LoVo (cell line): ENCODE data around the gene TMA7B.
"Not testable (repeated sequence)": the region's sequence is repeated elsewhere in the genome, so short reads cannot be mapped to it uniquely, and the experiment has no call there.

Experiments used
- DNase-seq: peaks from one replicate; pipeline ENCODE4 v3.0.0-alpha.2; 2016; ENCODE audit warnings: low spot score

TMA7B gene

GRCh38 chr22:39984746-39985145, 24.5 kb downstream of the TMA7B start:
- DNase-seq: no peak

GRCh38 chr22:39985383-39986035, 25.3 kb downstream of the TMA7B start:
- no peak for DNase-seq

DNA sequence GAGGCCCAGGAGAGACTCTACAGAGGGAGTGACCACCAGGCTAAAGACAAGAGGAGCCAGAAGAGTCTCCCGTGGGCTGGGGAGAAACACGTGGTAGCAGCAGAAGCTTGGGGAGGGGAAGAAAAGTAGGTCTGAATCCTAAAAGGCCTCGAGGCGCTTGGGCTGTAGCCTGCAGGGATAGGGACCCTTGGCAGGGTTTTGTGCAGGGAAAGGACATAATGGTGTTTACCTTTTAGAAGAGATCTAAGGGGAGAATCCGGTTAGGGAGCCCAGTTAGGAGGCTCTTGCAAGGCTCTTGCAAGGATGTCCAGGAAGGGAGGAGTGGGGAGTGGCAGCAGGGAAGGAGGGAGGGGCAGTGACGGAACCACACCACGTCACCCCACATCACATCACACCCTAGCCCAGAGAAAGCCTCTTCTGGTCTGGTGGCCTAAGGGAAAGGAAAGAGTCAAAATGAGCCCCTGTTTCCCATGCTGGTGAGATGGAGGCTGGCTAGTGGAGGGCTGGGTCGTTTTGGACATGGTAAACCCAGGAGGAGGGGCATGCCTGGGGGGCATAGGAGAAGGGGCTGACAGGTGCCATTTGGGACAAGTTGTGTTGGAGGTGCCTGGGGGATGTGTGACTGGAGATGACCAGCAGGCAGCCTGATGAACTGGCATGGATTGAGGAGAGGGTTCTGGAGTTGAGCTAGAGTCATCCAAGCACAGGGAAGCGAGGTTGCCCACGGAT, 28.4 kb downstream of the TMA7B start:
- no peak for DNase-seq

DNA sequence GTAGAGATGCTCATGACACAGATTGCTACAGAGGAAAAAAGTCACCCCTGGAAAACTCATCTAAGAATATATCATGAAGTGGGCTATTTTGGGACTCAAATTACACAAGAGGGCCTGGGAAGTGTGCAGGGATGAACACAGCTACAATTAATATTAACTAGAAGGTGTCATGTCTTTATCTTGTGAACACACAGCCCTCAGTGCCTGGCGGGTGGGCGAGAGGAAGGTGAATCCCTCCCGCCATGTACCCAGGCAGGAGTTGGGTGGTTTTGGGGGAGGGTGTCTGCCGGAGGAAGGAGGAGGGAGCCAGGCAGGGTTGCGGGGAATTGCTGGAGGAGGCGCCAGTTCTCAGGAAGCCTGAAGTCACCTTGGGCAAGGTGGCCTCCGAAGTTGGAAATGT, 29.4 kb downstream of the TMA7B start:
- DNase-seq: no peak

GRCh38 chr22:39990686-39991085, 30.5 kb downstream of the TMA7B start:
- no peak for DNase-seq

DNA sequence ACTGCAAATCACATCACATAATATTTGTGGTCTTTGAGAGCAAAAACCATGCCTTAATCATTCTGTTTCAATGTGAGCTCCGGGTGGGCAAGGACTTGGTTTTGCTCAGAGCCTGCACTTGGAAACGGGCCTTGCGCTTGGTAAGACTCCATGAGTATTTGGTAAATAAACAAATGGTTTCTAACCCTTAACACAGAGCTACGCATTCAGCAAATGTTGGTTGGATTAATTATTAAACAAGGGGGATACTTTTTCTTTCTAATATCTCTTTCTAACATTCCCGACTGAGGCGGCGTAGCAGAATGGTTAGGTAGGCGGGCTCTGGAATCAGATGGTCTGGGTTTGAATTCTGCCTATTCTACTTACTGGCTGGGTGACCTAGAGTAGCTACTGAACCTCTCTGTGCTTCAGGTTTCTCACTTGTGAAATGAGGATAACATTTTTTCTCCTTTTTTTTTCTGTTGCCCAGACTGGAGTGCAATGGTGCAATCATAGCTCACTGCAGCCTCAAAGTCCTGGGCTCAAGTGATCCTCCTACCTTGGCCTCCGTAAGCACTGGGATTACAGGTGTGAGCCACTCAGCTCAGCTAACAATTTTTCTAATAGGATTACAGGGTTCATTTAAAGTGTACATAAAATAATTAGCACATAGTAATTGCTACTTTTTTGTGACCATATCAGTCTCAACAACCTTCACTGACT, 31.1 kb downstream of the TMA7B start:
- no peak for DNase-seq

DNA sequence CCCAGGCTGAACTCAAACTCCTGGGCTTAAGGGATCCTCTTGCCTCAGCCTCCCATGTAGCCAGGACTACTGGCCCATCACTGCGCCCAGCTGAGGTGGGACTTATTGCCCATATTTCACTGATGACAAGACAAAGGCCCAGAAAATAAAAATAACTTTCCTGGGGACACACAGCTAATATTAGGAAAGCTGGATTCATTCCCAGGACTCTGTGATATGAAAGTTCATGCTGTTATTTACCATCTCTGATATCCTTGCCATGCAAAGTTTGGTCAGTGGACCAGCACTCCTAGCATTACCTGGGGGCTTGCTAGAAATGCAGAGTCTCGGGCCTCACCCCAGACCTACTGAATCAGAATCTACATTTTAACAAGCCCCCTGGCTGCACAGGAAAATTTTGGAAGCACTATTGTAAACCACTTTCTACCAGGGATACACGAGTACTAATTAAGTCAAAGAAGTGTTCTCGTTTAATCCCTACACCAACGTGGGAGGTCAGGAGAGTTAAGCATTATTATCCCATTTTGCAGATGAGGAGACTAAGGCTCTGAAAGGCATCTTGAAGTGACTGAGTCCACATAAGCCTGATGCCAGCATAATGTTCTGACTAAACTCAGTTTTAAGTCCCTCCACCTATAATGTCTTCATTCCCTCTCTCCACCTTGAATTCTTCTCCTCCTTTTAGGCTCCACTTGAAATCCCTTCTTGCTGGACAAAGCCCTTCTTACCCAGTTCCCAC, 32.1 kb downstream of the TMA7B start:
- DNase-seq: no peak

- DNase-seq: not testable (repeated sequence)
These were observed 32.7 kb downstream of the TMA7B start for GRCh38 chr22:39992894-39993293.

GRCh38 chr22:39994041-39994565, 33.9 kb downstream of the TMA7B start:
- DNase-seq: no peak

GRCh38 chr22:39994566-39995392, 34.6 kb downstream of the TMA7B start, which contains the start of gene FAM83F:
Gene FAM83F (plus strand): TSS chr22:39994954. CDS start chr22:39995043, 89 bp downstream.
- peak; percentile 69 for DNase-seq

GRCh38 chr22:39995393-39996252, 35.4 kb downstream of the TMA7B start:
- DNase-seq: no peak

GRCh38 chr22:39996732-39997131, 36.5 kb downstream of the TMA7B start:
- DNase-seq: no peak

GRCh38 chr22:39997421-39997820, 37.2 kb downstream of the TMA7B start:
- DNase-seq: no peak

GRCh38 chr22:39997939-39998726, 37.9 kb downstream of the TMA7B start:
- no peak for DNase-seq

DNA sequence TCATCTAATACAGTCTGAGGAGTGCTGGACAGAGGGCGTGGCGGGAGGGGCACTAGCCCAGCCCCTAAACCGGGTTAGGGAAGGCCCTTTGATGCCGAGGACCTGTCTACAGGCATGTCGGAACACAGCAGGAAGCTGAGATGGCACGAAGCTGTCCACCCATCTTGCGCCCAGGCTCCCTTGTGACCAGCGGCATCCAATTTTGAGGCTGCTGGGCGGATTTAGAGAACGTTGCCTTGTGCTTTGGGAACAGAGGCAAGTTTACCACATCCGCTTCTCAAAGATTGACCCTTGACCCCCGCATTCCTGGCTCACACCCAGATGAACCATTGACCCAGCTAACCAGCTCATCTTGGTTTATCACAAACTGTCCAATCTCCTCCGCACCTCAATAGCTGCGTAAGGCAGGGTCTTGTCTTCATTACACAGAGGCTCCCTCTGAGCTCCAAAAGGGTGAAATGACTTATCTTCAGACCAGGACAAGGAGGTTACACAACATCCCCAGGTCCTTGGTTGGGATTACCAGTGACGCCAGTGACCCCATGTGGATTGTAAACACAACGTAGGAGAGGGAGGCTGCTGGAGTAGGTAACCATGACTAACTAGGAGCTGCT, 39.1 kb downstream of the TMA7B start:
- peak; percentile 43 for DNase-seq

DNA sequence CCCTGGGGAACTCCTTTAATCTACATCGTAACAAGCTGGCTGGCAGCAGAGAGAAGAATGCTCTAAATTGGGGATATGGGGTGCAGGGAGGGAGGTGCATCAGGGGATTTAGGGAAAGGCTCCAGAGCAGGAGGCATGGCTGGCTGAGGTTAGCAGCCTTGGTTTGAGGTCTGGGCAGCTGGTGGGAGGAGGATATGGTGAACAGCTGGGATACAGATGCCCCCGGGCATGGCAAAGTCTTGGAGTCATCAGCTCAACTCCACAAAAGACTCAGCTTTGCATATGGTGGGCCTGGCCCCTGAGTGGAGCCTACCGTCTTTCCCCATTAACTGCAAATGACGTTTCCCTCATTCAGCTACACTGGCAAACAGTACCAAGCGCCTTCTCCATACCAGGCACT, 40.0 kb downstream of the TMA7B start:
- DNase-seq: no peak

- DNase-seq: no peak
These were observed 40.9 kb downstream of the TMA7B start for GRCh38 chr22:40001106-40001505.

- DNase-seq: no peak
These were observed 41.8 kb downstream of the TMA7B start for GRCh38 chr22:40001800-40002577.
